Amniotic epithelial cell (primary cell): Measurements from ENCODE around the gene CACNB2.
"Not testable (repeated sequence)": the region's sequence is repeated elsewhere in the genome, so short reads cannot be mapped to it uniquely, and the experiment has no call there.

Source experiments
- DNase-seq: peaks from one replicate; pipeline ENCODE4 v3.0.0-alpha.2; 2010; ENCODE audit warnings: low read depth

CACNB2 gene

GRCh38 chr10:18145652-18146051 is 5.4 kb downstream of the CACNB2 start:
- peak; percentile 77 for DNase-seq

GRCh38 chr10:18149196-18149800 is 9.1 kb downstream of the CACNB2 start:
- no peak for DNase-seq

GRCh38 chr10:18151356-18151890 is 11.2 kb downstream of the CACNB2 start:
- DNase-seq, result no peak

- DNase-seq, result not testable (repeated sequence)
These were observed 13.2 kb downstream of the CACNB2 start for GRCh38 chr10:18153381-18153780.

- DNase-seq, result peak; percentile 48
These were observed 15.1 kb downstream of the CACNB2 start for GRCh38 chr10:18155321-18155720.

GRCh38 chr10:18156797-18157196 is 16.6 kb downstream of the CACNB2 start:
- peak; percentile 59 for DNase-seq

- DNase-seq, result peak; percentile 90
These were observed 17.7 kb downstream of the CACNB2 start for GRCh38 chr10:18157881-18158280.

- DNase-seq, result peak; percentile 96
These were observed 18.6 kb downstream of the CACNB2 start for GRCh38 chr10:18158773-18159265.

- peak; percentile 87 for DNase-seq
These were observed 19.3 kb downstream of the CACNB2 start for GRCh38 chr10:18159557-18159956.

GRCh38 chr10:18162021-18162627 is 21.9 kb downstream of the CACNB2 start:
- DNase-seq, result peak; percentile 70

- DNase-seq, result peak; percentile 91
These were observed 23.9 kb downstream of the CACNB2 start for GRCh38 chr10:18164093-18164492.

GRCh38 chr10:18164748-18165361 is 24.6 kb downstream of the CACNB2 start:
- DNase-seq, result peak; percentile 96

- DNase-seq, result no peak
These were observed 38.7 kb downstream of the CACNB2 start for GRCh38 chr10:18178854-18179483.

- DNase-seq, result peak; percentile 82
These were observed 39.7 kb downstream of the CACNB2 start for GRCh38 chr10:18179891-18180290.

GRCh38 chr10:18181382-18181781 is 41.2 kb downstream of the CACNB2 start:
- DNase-seq, result not testable (repeated sequence)

GRCh38 chr10:18185621-18186020 is 45.4 kb downstream of the CACNB2 start:
- no peak for DNase-seq

- DNase-seq, result no peak
These were observed 50.6 kb downstream of the CACNB2 start for GRCh38 chr10:18190840-18191239.

GRCh38 chr10:18194634-18195033 is 54.4 kb downstream of the CACNB2 start:
- DNase-seq, result peak; percentile 49

- peak; percentile 43 for DNase-seq
These were observed 55.0 kb downstream of the CACNB2 start for GRCh38 chr10:18195060-18195799.

GRCh38 chr10:18196806-18197550 is 56.8 kb downstream of the CACNB2 start:
- peak; percentile 80 for DNase-seq

- no peak for DNase-seq
These were observed 57.5 kb downstream of the CACNB2 start for GRCh38 chr10:18197706-18198105.
